HG03432 (cell line): ENCODE data around the gene PIH1D1.
A peak's percentile ranks its signal among the peaks of the same experiment; 100 is the strongest.
"Not testable (repeated sequence)": the region's sequence is repeated elsewhere in the genome, so short reads cannot be mapped to it uniquely, and the experiment has no call there.

Experiments
- ATAC-seq: cut with Tn5 transposase; IDR thresholded peaks from one replicate; pipeline ENCODE4 v1.9.1; 2021; ENCODE audit warnings: mild to moderate bottlenecking, moderate library complexity; ENCODE audit not compliant: unreplicated experiment

The PIH1D1 gene

DNA sequence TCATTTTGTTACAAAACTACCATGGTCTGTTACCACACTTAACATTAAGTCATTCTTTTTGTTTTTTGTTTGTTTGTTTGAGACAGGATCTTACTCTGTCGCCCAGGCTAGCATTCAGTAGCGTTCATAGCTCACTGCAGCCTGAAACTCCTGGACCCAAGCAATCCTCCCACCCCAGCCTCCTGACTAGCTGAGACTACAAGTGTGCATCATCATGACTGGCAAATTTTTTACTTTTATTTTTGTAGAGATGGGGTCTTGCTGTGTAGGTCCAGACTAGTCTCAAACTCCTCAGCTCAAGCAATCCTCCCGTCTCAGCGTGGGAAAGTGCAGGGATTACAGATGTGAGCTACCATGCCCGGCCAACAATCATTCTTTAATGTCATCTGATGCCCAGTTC lies 4.7 kb upstream of the PIH1D1 start:
- ATAC-seq: no peak

DNA sequence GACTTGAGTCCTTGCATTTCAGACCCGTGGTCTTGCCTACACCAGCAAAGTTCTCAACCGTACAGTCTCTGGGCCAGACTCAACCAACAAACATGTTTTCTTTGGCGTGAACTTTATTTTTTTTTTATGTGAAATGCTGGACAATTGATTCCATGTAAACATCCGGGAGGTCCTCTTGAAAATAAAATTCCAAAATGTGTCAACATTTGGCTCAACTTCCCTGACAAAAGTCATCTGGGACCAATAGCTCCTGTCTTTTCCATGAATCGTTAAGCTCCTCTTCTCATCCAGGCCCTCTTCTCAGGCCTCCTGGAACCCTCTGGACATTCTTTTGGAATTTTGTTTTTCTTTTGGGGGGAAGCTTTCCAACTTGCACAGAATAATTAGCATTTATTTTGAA lies 4.2 kb upstream of the PIH1D1 start:
- no peak for ATAC-seq

DNA sequence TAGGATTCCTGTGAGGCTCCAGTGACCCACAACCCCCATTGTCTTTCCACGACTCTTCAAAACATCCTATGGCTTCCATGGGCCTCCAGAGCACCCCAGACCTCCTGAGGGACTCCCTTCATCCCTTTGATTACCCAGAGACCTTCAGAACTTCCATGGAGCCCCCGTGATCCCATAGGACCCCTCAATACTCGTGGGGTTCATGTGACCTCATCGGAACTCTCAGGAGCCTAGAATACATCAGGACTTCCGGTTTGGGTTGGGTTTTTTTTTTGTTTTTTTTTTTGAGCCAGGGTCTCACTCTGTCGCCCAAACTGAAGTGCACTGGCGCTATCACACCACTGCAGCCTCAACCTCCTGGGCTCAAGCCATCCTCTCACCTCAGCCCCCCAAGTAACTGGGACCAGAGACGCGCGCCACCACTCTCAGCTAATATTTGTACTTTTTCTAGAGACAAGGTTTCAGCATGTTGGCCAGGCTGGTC lies 2.2 kb upstream of the PIH1D1 start:
- no peak for ATAC-seq

DNA sequence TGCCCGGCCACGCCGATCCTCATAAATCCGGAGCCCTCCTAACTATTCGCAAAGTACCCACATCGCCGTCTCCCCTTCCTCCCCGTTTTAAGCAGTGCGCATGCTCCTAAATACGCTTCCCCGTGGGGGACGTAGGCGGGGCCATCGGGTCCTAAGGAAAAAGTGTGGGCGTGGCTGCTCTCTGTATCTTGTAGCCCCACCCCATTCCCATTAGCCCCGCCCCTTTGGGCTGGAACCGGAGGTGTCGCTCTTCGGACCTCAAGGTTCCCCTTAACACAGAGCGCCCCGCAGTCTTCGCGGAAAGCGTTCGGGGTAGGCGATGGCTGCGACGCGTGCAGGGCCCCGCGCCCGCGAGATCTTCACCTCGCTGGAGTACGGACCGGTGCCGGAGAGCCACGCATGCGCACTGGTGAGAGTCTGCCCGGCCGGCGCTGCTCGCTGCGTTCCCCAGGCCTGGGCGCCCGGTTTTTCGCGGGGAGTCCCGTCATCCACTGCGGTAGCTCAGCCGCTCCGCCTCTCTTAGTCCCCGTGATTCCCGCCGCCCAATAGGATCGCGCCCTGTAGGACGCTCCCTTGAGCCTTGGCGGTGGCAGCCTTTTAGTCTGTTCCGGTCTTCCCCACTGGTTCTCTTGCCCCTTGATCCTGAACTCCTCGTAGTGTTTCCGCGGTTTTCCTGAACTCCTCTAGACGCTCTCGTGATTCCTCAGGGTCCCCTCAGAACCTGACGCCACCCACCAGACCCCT lies 1.6 kb upstream of the PIH1D1 start, which contains the start of gene ALDH16A1:
ALDH16A1 (plus strand) TSS at position 213 of the 744 bp plus-strand sequence; CDS start at position 320, 107 bp downstream.
- ATAC-seq: peak; percentile 82

DNA sequence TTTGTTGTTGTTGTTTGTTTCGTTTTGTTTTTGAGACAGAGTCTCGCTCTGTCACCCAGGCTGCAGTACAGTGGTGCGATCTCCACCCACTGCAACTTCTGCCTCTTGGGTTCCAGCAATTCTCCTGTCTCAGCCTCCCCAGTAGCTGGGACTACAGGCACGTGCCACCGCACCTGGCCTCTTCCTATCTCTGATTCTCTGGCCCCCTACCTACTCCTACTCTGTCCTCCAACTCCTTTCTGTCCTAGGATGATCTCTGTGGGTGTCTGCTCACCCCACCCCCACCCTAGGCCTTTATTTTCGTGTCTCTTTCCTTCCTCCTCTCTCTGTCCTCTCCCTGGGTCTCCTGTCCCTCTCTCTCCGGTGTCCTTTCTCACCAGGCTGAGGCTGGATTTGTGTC lies 1.2 kb downstream of the PIH1D1 start:
- ATAC-seq: no peak

DNA sequence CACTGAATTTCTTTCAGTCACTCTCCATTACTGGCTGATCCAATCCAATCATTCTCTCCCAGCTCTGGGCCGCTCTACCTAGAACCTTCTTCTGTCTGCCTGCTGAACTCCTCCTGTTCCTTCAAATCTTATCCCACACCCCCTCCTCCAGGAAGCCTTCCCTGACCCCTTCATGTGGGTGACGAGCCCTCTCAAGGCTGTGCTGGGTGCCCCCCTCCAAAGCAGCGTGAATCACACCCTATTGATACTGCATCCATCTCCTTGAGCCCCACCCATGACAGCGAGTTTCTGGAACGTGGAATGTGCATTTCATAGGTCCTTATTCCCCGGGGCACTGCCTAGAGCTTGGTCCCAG lies 3.2 kb downstream of the PIH1D1 start:
- ATAC-seq: no peak

DNA sequence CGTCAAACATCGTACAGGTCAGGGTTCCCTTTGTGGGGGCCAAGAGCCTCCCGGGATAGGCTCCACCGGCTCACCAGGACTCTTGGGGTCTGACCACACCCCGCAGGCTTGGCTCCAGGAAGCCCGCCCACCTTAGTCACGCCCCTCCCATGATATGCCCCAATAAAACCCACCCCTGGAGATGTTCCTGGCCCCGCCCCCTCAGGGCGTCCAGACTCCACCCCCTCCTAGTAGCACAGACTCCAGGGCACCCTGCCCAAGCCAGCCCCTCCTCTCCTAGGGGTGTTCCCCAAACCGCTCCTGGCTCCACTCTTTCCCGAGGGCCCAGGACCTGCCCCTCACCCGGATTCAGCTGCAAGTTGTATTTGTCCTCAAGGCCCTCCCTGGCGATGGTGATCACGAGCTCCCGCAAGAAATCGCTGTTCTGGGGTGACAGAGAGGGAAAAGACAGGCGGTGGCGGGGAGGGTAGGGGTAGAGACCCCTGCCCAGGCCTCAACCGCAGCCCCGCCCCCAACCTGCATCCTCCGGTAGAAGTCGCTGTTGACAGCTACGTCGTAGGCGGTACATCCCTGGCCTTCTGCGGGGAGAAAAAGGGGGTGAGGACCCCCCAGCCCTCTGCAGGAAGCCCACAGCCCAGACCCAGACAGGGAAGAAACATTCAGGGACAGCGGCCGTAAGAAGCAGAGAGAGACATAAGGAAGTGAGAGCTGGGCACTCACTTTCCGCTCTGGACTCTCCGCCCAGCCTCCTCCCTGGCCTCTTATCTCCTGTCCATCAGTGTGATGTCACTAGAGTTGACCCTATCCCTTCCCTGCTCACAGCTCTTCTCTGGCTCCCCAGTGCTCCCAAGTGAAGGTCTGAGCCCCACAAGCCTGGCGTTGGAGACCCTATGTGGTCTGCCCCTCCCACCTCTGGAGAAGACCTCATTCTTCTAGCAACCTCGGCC lies 3.9 kb downstream of the PIH1D1 start:
- ATAC-seq: no peak

DNA sequence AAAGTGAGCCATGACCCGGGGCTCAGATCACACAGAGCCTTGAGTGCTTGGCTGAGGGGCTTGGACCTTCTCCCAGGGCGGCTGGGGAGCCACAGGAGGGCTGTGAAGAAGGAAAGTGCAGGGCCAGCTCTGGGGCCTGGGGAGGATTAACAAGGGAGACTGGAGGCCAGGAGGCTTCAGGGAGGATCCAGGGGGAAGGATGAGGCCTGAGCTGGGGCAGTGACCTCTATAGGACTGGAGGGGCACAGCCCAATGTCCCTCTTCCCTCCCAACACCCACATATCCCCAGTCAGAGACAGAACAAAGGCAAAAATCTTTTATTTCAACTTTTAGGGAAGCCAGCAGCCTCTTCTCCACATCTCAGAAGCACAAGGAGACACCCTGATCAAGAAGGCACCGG lies 5.6 kb downstream of the PIH1D1 start:
- ATAC-seq: no peak

DNA sequence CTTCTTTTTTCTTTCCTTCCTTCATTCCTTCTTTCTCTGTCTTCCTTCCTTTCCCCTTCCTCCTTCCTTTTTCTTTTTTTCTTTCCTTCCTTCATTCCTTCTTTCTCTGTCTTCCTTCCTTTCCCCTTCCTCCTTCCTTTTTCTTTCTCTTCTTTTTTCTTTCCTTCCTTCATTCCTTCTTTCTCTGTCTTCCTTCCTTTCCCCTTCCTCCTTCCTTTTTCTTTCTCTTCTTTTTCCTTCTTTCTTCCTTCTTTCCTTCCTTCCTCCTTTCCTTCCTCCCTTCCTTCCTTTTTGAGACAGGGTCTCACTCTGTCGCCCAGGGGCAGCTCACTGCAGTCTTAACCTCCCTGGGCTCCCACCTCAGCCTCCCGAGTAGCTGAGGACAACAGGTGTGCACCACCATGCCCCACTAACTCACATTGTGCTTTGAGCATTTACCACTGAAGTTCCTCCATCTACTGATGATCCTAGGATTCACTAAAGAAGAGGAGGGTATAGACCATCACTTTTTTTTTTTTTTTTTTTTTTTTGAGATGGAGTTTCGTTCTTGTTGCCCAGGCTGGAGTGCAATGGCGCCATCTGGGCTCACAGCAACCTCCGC lies 7.4 kb downstream of the PIH1D1 start:
- not testable (repeated sequence) for ATAC-seq

DNA sequence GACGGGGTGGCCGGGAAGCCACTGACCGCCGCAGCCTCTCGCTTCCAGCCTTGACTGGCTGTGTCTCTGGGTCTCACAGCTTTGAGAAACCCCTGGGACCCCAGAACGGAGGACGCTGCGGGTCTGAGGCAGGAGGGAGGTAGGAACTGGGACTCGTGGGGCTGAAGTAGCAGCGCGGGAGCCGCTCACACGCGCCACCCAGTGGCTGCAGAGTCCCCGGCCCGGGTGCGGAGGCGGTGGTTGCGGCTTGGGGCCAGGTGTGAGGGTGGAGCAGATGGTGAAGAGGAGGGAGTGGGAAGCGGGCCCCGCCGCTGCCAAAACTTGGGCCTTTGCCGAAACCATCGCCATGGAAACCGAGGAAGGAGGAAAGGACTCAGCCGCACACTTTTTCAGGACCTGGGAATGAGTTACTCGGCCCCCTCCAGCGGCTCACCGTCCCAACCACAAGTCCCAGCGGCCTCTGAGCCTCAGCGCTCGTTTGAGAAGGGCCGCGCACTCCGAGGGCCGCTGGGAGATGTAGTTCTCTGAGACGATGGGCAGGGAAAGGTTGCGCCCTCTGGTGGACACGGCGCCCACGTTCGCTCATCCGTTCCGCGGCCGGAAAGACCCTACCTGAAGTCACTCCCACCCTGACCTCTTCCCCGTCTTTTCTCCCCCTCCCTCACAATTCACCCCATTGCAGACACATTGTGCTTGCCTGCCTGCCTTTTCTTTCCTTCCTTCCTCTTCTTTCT lies 8.1 kb downstream of the PIH1D1 start:
- ATAC-seq: peak; percentile 80

DNA sequence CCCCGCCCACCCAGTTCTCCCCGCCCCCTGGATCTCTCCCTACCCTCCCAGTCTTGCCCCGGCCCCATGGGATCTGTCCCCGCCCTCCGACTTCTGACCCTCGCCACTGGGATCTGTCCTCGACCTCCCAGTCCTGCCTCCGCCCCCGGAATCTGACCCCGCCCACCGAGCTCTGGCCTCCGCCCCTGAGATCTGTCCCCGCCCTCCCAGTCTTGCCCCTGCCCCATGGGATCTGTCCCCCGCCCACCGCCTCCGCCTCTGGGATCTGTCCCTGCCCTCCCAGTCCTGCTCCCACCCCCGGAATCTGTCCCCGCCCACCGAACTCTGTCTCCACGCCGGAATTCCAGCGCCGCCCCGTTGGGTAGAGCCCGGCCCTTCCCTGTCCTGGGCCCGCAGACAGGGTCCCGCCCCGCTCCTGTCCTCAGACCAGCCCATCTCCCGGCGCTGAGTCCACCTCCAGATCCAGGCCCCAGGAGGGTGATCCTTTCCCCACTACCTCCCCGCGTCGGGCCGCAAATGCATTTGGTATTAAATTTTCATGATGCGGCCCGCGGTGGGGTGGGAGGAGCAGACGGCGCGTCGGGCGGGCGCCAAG lies 8.7 kb downstream of the PIH1D1 start:
- ATAC-seq: peak; percentile 11

DNA sequence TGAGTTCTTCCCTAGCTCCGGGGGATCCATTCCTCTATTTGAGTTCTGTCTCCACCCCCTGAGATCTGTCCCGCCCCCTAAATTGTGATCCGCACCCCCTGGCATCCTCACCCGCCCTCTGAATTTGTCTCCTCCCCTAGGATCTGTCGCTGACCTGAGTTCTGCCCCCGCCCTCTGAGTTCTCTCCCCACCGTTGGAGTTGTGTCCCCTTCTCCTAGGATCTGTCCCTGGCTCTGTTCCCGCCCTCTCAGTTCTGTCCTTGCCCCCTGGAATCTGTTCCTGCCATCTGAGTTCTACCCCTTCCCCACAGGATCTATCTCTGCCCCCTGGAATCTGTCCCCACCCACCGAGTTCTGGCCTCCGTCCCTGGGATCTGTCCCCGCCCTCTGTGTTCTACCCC lies 9.3 kb downstream of the PIH1D1 start:
- ATAC-seq: no peak

DNA sequence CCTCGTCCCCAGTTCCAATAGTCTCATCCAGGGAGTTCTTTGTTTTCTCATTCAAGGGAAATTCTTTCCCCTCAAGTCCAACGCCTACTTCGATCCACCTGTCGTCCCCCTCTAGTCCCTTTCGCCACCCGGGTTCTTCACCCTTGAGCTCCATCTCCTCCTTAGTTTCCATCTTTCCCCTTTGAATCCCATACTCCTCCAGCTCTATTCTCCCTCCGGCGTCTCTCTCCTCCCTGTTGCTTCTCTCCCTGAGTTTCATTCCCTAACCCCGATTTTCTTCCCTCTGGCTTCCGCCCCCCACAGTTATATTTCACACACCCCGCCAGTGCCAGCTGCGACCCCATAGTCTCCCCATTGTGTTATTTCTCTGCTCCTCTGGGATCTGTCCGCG lies 9.7 kb downstream of the PIH1D1 start:
- no peak for ATAC-seq

DNA sequence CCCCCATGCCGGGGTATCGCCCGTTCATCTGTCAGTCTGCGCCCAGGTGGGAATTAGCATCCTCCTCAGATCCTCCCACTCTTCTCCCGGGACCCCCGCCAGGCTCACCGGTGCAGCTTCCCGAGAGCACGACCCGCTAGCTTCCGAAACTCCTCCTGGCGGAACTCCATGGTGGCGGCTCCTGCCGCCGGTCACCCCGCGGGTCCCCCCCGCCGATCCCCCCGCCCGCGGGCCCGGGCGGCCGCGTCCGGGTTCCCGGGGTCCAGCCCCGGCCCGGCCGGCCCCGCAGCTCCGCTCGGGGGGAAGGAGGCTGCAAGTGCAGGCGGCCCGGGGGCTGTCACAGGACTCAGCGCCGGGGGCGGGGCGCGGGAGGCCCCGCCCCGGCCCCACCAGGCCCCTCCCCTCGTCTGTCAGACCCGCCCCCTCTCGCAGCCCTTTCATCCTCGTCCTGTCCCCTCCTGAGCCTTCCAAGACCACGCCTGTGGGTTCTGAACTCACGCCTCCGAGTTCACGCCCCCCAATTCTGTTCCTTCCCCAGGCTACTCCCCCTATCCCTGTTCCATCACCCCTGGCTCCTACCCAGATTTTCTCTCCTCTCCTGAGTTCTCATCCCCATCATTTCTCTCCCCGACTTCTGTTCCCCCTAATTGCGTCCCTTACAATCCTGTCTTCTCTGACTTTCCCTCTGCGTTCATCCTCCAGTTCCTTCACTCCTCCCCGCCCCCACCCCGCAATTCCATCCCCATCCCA lies 10.2 kb downstream of the PIH1D1 start, which contains the start of gene SLC17A7:
SLC17A7 (minus strand) TSS at position 318 of the 750 bp plus-strand sequence; CDS start at position 170, 148 bp downstream.
- no peak for ATAC-seq

DNA sequence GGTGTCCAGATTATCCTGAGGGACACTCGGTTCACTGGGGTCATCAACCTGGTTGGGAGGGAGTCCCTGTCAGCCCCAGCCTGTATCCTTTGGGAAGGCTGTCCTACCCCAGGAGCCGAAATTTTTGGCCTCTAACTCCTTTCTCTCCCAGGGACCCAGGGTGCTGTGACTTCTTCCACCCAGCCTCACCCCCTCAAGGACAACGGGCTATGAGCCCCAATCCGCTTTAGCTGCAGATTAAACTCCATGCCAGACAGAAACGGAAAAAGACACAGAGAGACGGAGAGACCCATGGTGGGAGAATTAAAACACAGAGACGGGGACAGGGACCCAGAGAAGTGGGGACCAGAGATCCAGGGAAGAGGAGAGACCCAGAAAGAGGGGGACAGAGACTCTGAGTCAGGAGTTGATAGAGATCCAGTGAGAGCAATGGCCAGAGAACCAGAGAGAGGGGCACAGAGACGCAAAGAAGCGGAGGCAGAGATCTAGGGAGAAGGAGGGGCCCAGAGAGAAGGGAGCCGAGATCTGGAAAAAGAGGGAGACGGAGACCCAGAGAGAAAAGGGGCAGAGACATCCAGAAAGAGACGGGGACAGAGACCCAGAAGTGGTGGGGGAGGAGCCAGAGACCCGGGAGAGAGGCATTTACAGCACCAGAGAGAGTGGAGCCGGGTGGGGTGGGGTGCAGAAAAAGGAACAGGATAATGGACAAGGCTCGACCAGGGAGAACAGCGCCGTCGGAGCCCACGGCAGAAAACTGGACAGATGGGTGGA lies 11.0 kb downstream of the PIH1D1 start:
- ATAC-seq: no peak

DNA sequence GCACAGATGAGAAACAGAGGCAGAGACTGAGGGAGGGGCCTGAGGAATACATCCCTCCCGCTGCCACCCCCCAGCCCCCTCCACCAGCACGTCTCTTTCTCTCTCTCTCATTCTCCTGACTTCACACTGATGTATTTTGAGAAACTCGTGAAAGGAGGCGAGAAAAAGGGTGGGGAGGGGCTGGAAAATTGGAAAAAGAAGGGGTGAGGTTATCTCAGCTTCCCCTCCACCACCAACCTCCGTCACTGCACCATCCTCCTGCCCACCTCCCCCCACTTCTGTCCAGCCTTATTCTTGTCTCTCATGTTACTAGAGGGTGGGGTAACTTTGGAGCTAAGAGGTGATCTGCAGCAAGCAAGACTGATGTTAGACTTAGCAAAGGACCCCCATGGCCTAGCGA lies 11.8 kb downstream of the PIH1D1 start:
- no peak for ATAC-seq

DNA sequence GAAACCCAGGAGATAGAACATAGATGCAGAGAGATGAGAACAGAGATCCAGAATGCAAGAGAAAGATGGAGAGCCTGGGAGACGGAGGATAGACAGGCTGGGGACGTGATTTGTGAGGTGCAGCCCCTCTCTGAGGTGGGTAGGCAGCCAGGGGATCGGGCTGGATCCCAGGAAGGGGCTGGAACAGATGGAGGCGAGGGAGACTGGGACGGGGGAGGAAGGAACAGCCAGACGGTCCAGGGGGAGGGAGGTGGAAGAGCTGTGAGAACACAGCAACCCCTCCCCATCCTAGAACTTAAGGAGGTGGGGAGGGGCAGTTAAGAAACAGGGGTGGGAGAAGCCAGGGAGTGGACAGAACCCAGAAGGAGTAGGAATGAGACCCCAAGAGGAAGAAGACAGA lies 13.4 kb downstream of the PIH1D1 start:
- ATAC-seq: no peak

DNA sequence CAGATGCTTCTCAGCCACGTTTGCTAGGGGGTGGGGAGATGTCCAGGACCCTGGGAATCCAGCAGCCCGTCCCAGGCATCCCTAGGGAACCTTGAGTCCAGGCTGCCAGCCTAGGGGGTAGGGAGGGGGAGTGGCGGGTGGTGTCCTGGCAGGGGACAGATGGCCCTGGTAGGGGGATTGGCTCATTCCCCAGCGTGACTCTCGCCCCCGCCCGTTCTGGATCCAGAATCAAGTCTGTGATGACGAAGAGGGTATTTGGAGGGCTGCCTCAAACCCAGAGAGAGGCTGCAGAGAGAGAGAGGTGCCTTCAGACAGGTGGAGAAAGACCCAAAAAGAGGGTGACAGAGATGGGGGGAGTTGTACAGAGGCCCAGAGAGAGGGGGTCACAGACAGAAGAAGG lies 14.4 kb downstream of the PIH1D1 start:
- no peak for ATAC-seq
